ENCODE measurements around the gene SNX21.

DNA sequence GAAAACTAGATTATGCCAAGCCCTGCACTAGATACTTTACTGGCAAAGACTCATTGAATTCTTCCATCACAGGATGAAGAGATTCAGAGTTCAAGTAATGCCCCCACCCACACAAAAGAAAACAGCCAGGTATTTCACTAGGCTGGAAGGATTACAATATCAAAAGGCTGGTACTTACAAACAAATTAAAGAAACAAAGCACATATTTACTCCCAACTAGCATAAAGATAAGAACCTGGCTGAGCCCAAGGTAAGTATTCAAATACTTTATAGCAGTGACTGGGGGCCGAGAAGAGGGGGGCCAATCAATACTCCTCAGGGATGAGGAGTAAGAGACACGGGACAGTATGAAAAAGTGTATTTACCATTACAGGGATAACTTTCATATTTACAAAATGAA lies 19.9 kb downstream of the SNX21 start:
- TF ChIP-seq, protein P1, sequence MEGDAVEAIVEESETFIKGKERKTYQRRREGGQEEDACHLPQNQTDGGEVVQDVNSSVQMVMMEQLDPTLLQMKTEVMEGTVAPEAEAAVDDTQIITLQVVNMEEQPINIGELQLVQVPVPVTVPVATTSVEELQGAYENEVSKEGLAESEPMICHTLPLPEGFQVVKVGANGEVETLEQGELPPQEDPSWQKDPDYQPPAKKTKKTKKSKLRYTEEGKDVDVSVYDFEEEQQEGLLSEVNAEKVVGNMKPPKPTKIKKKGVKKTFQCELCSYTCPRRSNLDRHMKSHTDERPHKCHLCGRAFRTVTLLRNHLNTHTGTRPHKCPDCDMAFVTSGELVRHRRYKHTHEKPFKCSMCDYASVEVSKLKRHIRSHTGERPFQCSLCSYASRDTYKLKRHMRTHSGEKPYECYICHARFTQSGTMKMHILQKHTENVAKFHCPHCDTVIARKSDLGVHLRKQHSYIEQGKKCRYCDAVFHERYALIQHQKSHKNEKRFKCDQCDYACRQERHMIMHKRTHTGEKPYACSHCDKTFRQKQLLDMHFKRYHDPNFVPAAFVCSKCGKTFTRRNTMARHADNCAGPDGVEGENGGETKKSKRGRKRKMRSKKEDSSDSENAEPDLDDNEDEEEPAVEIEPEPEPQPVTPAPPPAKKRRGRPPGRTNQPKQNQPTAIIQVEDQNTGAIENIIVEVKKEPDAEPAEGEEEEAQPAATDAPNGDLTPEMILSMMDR (IDR thresholded peaks at IDR 0.05; ENCODE audit: low read depth, low read length): no peak
- TF ChIP-seq POLR2A (IDR thresholded peaks at IDR 0.05; ENCODE audit: extremely low read depth, insufficient read length) (no peak), MYC (IDR thresholded peaks at IDR 0.05; ENCODE audit: low read depth, low read length) (no peak)
- TF ChIP-seq, protein P2, sequence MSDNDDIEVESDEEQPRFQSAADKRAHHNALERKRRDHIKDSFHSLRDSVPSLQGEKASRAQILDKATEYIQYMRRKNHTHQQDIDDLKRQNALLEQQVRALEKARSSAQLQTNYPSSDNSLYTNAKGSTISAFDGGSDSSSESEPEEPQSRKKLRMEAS (IDR thresholded peaks at IDR 0.05; ENCODE audit: low read depth, low read length): no peak

All from NB4 (cell line).